Measurements from ENCODE around the gene SF3B1. TPM values are rescaled to one million over a fixed set of nuclear protein-coding genes. Genes with fewer than 3 reads are reported as not detected.

The SF3B1 gene
- total RNA-seq, 2 experiments from 2014 or later: 498 to 529 TPM

GRCh38 chr2:197360744-197361156 lies 74.1 kb downstream of the SF3B1 start:
- Histone ChIP-seq H3K9me3 (ENCODE audit: control insufficient read depth in 1 of 2, insufficient read depth in 1 of 2, low read length in 2 of 2) (peaks cover 0 to 3% of the 10 kb centered on the region in 2 experiments), H3K27ac (ENCODE audit: low read depth in 1 of 2, low read length in 2 of 2) (no peak overlapping the region), H3K4me1 (ENCODE audit: insufficient read depth, low read length) (no peaks in the 10 kb centered on the region), H3K4me3 (ENCODE audit: low read length) (no peak overlapping the region), H3K36me3 (ENCODE audit: insufficient read depth, low read length) (no peaks in the 10 kb centered on the region), H3K27me3 (ENCODE audit: control insufficient read depth in 1 of 2, insufficient read depth in 2 of 2, low read length in 2 of 2) (no peaks in the 10 kb centered on the region)
- Mint-ChIP-seq H3K4me3 (no peak overlapping the region), H3K4me1 (ENCODE audit: low read depth) (peaks cover 26% of the 10 kb centered on the region), H3K9me3 (no peaks in the 10 kb centered on the region), H3K27ac (no peak overlapping the region), H3K27me3 (no peaks in the 10 kb centered on the region), H3K36me3 (ENCODE audit: low read depth) (no peaks in the 10 kb centered on the region)
- intact Hi-C loops (cut with DNase I, micrococcal nuclease): no loop called here
- no peak for TF ChIP-seq CTCF (IDR thresholded peaks at IDR 0.05)
- CTCF ChIA-PET: interaction anchor here (0.6 kb wide), 1 partner anchor 42 kb away, joined by 5 read pairs; no protein-coding TSS in a partner anchor
- DNase-seq: no peak
- ATAC-seq (ENCODE audit: poor library complexity): no peak
- POLR2A ChIA-PET: no interaction called here

DNA sequence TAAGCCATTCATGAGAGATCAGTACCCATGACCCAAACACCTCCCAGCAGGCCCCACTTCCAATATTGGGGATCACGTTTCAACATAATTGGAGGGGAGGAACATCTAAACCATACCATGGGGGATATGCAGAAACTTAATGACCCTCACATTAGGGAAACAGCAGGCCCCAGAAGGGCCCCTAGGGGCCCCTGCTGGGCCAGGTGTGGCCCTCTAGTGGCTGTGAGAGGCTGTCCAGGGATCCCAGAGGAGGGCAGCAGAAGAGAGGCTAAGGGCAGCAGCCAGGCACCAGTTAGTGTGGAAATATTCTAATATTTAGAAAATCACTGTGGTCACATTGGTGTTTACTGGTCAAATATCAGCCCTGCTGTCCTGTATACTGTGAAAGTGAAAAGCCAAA lies 75.0 kb downstream of the SF3B1 start:
- ChIA-PET CTCF (no interaction called here), POLR2A (interaction anchor here (0.6 to 1.4 kb wide), 3 partner anchors 50 to 187 kb away, joined by 3 read pairs; partner anchors contain the start of gene ANKRD44)
- peaks cover 0 to 3% of the 10 kb centered on the region in 2 experiments for H3K9me3 ChIP-seq (ENCODE audit: control insufficient read depth in 1 of 2, insufficient read depth in 1 of 2, low read length in 2 of 2)
- peak in 3 of 14 experiments; percentile 9 to 28 (median 17) for DNase-seq
- peaks cover 27% of the 10 kb centered on the region for H3K4me1 Mint-ChIP-seq (ENCODE audit: low read depth)
- H3K27ac ChIP-seq (ENCODE audit: low read depth in 1 of 2, low read length in 2 of 2): no peak overlapping the region
- ATAC-seq (ENCODE audit: poor library complexity): no peak
- TF ChIP-seq CTCF (IDR thresholded peaks at IDR 0.05): peak; percentile 47
- no peaks in the 10 kb centered on the region for H3K36me3 Mint-ChIP-seq (ENCODE audit: low read depth)
- H3K4me1 ChIP-seq (ENCODE audit: insufficient read depth, low read length): no peaks in the 10 kb centered on the region
- no peaks in the 10 kb centered on the region for H3K27me3 Mint-ChIP-seq
- H3K27me3 ChIP-seq (ENCODE audit: control insufficient read depth in 1 of 2, insufficient read depth in 2 of 2, low read length in 2 of 2): no peaks in the 10 kb centered on the region
- no peaks in the 10 kb centered on the region for H3K36me3 ChIP-seq (ENCODE audit: insufficient read depth, low read length)
- H3K9me3 Mint-ChIP-seq: no peaks in the 10 kb centered on the region
- no peak overlapping the region for H3K4me3 ChIP-seq (ENCODE audit: low read length)
- H3K27ac Mint-ChIP-seq: no peak overlapping the region
- H3K4me3 Mint-ChIP-seq: no peak overlapping the region
- intact Hi-C loops (cut with DNase I, micrococcal nuclease): loop anchor here (5.0 kb wide), 3 partner anchors 38 to 168 kb away; partner anchors contain the start of gene ANKRD44 (in 1 of the 2)

GRCh38 chr2:197358931-197359330 lies 75.9 kb downstream of the SF3B1 start:
- H3K4me1 ChIP-seq (ENCODE audit: insufficient read depth, low read length): no peaks in the 10 kb centered on the region
- no peaks in the 10 kb centered on the region for H3K36me3 ChIP-seq (ENCODE audit: insufficient read depth, low read length)
- Mint-ChIP-seq H3K9me3 (no peaks in the 10 kb centered on the region), H3K4me3 (no peak overlapping the region), H3K27ac (peak overlapping the region; percentile 24), H3K27me3 (no peaks in the 10 kb centered on the region), H3K4me1 (ENCODE audit: low read depth) (peaks cover 27% of the 10 kb centered on the region), H3K36me3 (ENCODE audit: low read depth) (no peaks in the 10 kb centered on the region)
- H3K27me3 ChIP-seq (ENCODE audit: control insufficient read depth in 1 of 2, insufficient read depth in 2 of 2, low read length in 2 of 2): no peaks in the 10 kb centered on the region
- TF ChIP-seq CTCF (IDR thresholded peaks at IDR 0.05): no peak
- no peak overlapping the region for H3K4me3 ChIP-seq (ENCODE audit: low read length)
- peak; percentile 54 for ATAC-seq (ENCODE audit: poor library complexity)
- ChIA-PET POLR2A (interaction anchor here (1.2 to 1.7 kb wide), 3 partner anchors 49 to 178 kb away, joined by 3 to 4 read pairs (median 3); partner anchors contain the start of gene ANKRD44), CTCF (interaction anchor here (1.0 kb wide), 1 partner anchor 246 kb away, joined by 3 read pairs; no protein-coding TSS in a partner anchor)
- H3K27ac ChIP-seq (ENCODE audit: low read depth in 1 of 2, low read length in 2 of 2): no peak overlapping the region
- peaks cover 0 to 3% of the 10 kb centered on the region in 2 experiments for H3K9me3 ChIP-seq (ENCODE audit: control insufficient read depth in 1 of 2, insufficient read depth in 1 of 2, low read length in 2 of 2)
- intact Hi-C loops (cut with DNase I, micrococcal nuclease): loop anchor here (5.0 kb wide), 3 partner anchors 37 to 167 kb away; partner anchors contain the start of gene ANKRD44 (in 1 of the 2)
- peak in 1 of 14 experiments; percentile 41 for DNase-seq

All from CD4-positive, alpha-beta T cell (primary cell).